ENCODE data around the gene NKAIN2. TPM values are rescaled to one million over a fixed set of nuclear protein-coding genes. Genes with fewer than 3 reads are reported as not detected.

The NKAIN2 gene
- total RNA-seq, 1 donor from 2014 or later, result 0.56 TPM

DNA sequence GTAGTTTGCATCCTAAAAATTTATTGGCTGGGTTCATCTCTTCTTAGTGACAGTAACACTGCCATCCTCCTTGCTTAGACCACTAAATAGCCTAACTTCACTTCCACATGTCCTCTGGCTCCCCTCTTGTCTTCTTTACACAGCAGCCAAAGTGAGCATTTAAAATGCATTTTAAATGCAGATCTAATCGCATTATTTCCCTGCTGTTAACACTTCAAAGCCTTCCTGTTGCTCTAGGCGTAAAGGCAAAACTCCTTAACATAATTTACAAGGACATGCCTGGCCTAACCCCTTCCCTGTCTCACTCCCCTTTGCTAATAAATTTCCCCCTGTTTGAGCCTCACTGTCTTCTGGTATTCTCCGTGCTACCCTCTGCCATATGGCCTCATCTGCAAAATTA lies 26.5 kb downstream of the NKAIN2 start:
- H3K9me3 Mint-ChIP-seq (ENCODE audit: unreplicated experiment), result no peaks in the 10 kb centered on the region
- H3K36me3 Mint-ChIP-seq (ENCODE audit: unreplicated experiment), result no peaks in the 10 kb centered on the region
- H3K27me3 Mint-ChIP-seq (ENCODE audit: unreplicated experiment), result no peaks in the 10 kb centered on the region
- H3K4me1 Mint-ChIP-seq (ENCODE audit: low read depth, unreplicated experiment), result peaks cover 5% of the 10 kb centered on the region
- H3K4me3 Mint-ChIP-seq (ENCODE audit: unreplicated experiment), result no peak overlapping the region
- no peak overlapping the region for H3K27ac Mint-ChIP-seq (ENCODE audit: unreplicated experiment)
- TF ChIP-seq, protein P1, sequence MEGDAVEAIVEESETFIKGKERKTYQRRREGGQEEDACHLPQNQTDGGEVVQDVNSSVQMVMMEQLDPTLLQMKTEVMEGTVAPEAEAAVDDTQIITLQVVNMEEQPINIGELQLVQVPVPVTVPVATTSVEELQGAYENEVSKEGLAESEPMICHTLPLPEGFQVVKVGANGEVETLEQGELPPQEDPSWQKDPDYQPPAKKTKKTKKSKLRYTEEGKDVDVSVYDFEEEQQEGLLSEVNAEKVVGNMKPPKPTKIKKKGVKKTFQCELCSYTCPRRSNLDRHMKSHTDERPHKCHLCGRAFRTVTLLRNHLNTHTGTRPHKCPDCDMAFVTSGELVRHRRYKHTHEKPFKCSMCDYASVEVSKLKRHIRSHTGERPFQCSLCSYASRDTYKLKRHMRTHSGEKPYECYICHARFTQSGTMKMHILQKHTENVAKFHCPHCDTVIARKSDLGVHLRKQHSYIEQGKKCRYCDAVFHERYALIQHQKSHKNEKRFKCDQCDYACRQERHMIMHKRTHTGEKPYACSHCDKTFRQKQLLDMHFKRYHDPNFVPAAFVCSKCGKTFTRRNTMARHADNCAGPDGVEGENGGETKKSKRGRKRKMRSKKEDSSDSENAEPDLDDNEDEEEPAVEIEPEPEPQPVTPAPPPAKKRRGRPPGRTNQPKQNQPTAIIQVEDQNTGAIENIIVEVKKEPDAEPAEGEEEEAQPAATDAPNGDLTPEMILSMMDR (IDR thresholded peaks at IDR 0.05; ENCODE audit: partially characterized antibody, unreplicated experiment), result no peak
- no peak for DNase-seq

DNA sequence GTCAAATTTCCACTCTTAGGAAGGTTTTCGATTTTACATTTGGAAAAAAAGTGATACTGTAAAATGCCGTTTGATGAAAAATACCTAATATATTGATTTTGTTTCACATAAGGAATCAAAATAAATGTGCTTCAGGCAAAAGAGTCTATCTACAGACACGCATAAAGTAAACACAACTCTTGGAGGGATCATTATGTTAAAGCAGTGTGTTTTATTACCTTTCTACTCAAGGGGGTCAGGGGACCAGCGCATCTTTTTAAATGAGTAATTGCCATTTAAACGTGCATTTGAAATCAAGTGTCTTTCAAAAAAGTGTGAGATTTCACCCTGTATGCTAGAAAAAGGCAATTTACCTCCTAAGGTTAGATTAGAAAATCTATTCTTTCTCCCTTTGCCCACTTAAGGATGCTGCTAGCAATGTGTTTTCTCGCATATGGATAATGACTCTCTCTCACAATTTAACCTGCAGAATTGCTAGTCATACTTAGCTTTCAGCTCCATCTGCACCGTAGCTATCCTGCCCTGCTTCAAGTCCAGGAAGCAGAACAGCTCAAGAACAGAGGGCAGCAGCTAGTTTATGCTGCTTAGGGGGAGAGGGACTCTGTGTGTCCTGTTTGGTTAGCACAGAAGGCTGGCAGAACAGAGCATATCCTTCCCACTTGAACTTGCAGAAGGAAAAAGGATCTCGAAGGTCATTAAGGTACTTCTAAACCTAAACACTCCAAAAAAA lies 35.0 kb downstream of the NKAIN2 start:
- Mint-ChIP-seq H3K4me3 (ENCODE audit: unreplicated experiment) (no peak overlapping the region), H3K4me1 (ENCODE audit: low read depth, unreplicated experiment) (no peaks in the 10 kb centered on the region), H3K36me3 (ENCODE audit: unreplicated experiment) (no peaks in the 10 kb centered on the region), H3K27me3 (ENCODE audit: unreplicated experiment) (no peaks in the 10 kb centered on the region), H3K9me3 (ENCODE audit: unreplicated experiment) (no peaks in the 10 kb centered on the region), H3K27ac (ENCODE audit: unreplicated experiment) (no peak overlapping the region)
- no peak for DNase-seq
- TF ChIP-seq, protein P1 (IDR thresholded peaks at IDR 0.05; ENCODE audit: partially characterized antibody, unreplicated experiment), result no peak

GRCh38 chr6:123841067-123841896 lies 37.6 kb downstream of the NKAIN2 start:
- Mint-ChIP-seq H3K36me3 (ENCODE audit: unreplicated experiment) (no peaks in the 10 kb centered on the region), H3K27me3 (ENCODE audit: unreplicated experiment) (no peaks in the 10 kb centered on the region), H3K4me1 (ENCODE audit: low read depth, unreplicated experiment) (no peaks in the 10 kb centered on the region), H3K4me3 (ENCODE audit: unreplicated experiment) (no peak overlapping the region), H3K9me3 (ENCODE audit: unreplicated experiment) (no peaks in the 10 kb centered on the region), H3K27ac (ENCODE audit: unreplicated experiment) (no peak overlapping the region)
- TF ChIP-seq, protein P1 (IDR thresholded peaks at IDR 0.05; ENCODE audit: partially characterized antibody, unreplicated experiment), result no peak
- DNase-seq, result no peak

DNA sequence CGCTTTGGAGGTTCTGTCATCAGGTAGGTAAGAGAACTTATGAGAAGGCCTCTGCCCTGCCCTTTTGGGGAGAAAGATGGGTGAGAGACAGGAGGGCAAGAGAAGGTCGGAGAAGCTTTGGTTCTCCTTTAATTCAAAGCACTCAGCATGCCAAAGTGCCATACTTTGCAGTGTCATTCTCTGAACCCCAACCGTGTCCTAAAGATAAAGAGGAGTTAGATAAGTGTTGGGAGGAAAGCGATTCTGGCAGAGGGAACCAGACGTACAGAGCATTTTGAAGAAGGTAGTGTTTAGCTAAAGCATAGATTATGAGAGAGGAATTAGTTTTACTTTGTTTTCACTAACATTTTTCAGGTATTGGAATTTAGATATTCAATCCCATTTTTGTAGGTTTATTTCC lies 40.3 kb downstream of the NKAIN2 start:
- H3K27me3 Mint-ChIP-seq (ENCODE audit: unreplicated experiment), result no peaks in the 10 kb centered on the region
- no peak overlapping the region for H3K4me3 Mint-ChIP-seq (ENCODE audit: unreplicated experiment)
- TF ChIP-seq, protein P1 (IDR thresholded peaks at IDR 0.05; ENCODE audit: partially characterized antibody, unreplicated experiment), result no peak
- no peak for DNase-seq
- H3K36me3 Mint-ChIP-seq (ENCODE audit: unreplicated experiment), result no peaks in the 10 kb centered on the region
- no peaks in the 10 kb centered on the region for H3K9me3 Mint-ChIP-seq (ENCODE audit: unreplicated experiment)
- H3K27ac Mint-ChIP-seq (ENCODE audit: unreplicated experiment), result no peak overlapping the region
- no peaks in the 10 kb centered on the region for H3K4me1 Mint-ChIP-seq (ENCODE audit: low read depth, unreplicated experiment)

GRCh38 chr6:123848347-123848746 lies 44.7 kb downstream of the NKAIN2 start:
- no peaks in the 10 kb centered on the region for H3K4me1 Mint-ChIP-seq (ENCODE audit: low read depth, unreplicated experiment)
- no peaks in the 10 kb centered on the region for H3K36me3 Mint-ChIP-seq (ENCODE audit: unreplicated experiment)
- TF ChIP-seq, protein P1 (IDR thresholded peaks at IDR 0.05; ENCODE audit: partially characterized antibody, unreplicated experiment), result no peak
- no peak overlapping the region for H3K27ac Mint-ChIP-seq (ENCODE audit: unreplicated experiment)
- H3K4me3 Mint-ChIP-seq (ENCODE audit: unreplicated experiment), result no peak overlapping the region
- no peak for DNase-seq
- H3K27me3 Mint-ChIP-seq (ENCODE audit: unreplicated experiment), result no peaks in the 10 kb centered on the region
- no peaks in the 10 kb centered on the region for H3K9me3 Mint-ChIP-seq (ENCODE audit: unreplicated experiment)

All from glutamatergic neuron (in vitro differentiated cells).